Keratinocyte (primary cell): Measurements from ENCODE around the gene GAB2. TPM values are rescaled to one million over a fixed set of nuclear protein-coding genes. Genes with fewer than 3 reads are reported as not detected.

Experiments
- DNase-seq: peaks from one replicate; pipeline ENCODE4 v3.0.0-alpha.2; 2011; ENCODE audit warnings: low read depth, missing footprints, low spot score
- FAIRE-seq: peaks from 2 replicates; lab custom pipeline; 2011; peaks lifted over from hg19 to GRCh38; lab: Jason Lieb, UNC
- H2AFZ ChIP-seq: 2 replicates; pipeline ENCODE4 v1.6.0; 2012; ENCODE audit warnings: low read length, control low read depth, inconsistent platforms; ENCODE audit not compliant: control insufficient read depth
- H3K27ac ChIP-seq: 2 replicates; pipeline ENCODE4 v1.5.1; 2011; ENCODE audit warnings: low read length; ENCODE audit not compliant: control insufficient read depth, insufficient read depth
- H3K27me3 ChIP-seq: 3 replicates; pipeline ENCODE4 v1.6.0; 2011; ENCODE audit warnings: low read length; ENCODE audit not compliant: control insufficient read depth, insufficient read depth; ENCODE audit errors: extremely low read depth
- H3K36me3 ChIP-seq, 2 experiments: 2 replicates in 1 of 2; 3 replicates in 1 of 2; pipeline ENCODE4 v1.5.1; 2011; ENCODE audit warnings: low read length in 2 of 2, mild to moderate bottlenecking in 1 of 2; ENCODE audit not compliant: control insufficient read depth in 2 of 2, insufficient read depth in 2 of 2; ENCODE audit errors: extremely low read depth in 1 of 2
- H3K4me1 ChIP-seq: 3 replicates; pipeline ENCODE4 v1.5.1; 2011; ENCODE audit warnings: low read length; ENCODE audit not compliant: control insufficient read depth, insufficient read depth; ENCODE audit errors: extremely low read depth
- H3K4me2 ChIP-seq: 3 replicates; pipeline ENCODE4 v1.6.0; 2011; ENCODE audit warnings: low read depth, low read length; ENCODE audit not compliant: control insufficient read depth, insufficient read depth; ENCODE audit errors: extremely low read depth
- H3K4me3 ChIP-seq, 3 experiments: fragments of 200-600 bp in 1 of 3; sonication (generic) in 1 of 3; 2 replicates in 2 of 3; 3 replicates in 1 of 3; pipeline ENCODE4 v1.5.1; 2011 to 2016; ENCODE audit warnings: low read length in 3 of 3, mild to moderate bottlenecking in 3 of 3, control low read depth in 2 of 3, inconsistent platforms in 1 of 3, low read depth in 1 of 3, mixed read lengths in 1 of 3, mixed run types in 1 of 3, moderate library complexity in 1 of 3; ENCODE audit not compliant: control insufficient read depth in 2 of 3, insufficient read depth in 2 of 3; ENCODE audit errors: extremely low read depth in 1 of 3
- H3K79me2 ChIP-seq: 2 replicates; pipeline ENCODE4 v1.6.0; 2012; ENCODE audit warnings: low read length; ENCODE audit not compliant: control insufficient read depth, insufficient read depth
- H3K9ac ChIP-seq: 3 replicates; pipeline ENCODE4 v1.6.0; 2011; ENCODE audit warnings: low read length; ENCODE audit not compliant: control insufficient read depth, insufficient read depth; ENCODE audit errors: extremely low read depth
- H3K9me1 ChIP-seq: 3 replicates; pipeline ENCODE4 v1.6.0; 2011; ENCODE audit warnings: low read length; ENCODE audit not compliant: control insufficient read depth, insufficient read depth; ENCODE audit errors: extremely low read depth
- H3K9me3 ChIP-seq: 2 replicates; pipeline ENCODE4 v1.5.1; 2012; ENCODE audit warnings: low read depth, low read length; ENCODE audit not compliant: control insufficient read depth
- H4K20me1 ChIP-seq: 3 replicates; pipeline ENCODE4 v1.6.0; 2011; ENCODE audit warnings: low read length; ENCODE audit not compliant: control insufficient read depth, insufficient read depth; ENCODE audit errors: extremely low read depth
- CTCF ChIP-seq, 3 experiments: IDR thresholded peaks in 1 of 3; conservative IDR thresholded peaks in 1 of 3; optimal IDR thresholded peaks in 1 of 3; 2 replicates in 2 of 3; 3 replicates in 1 of 3; pipeline versions ENCODE3 to v1.5.1; 2011; ENCODE audit warnings: low read length in 3 of 3, mild to moderate bottlenecking in 3 of 3, moderate library complexity in 2 of 3, control low read depth in 1 of 3, inconsistent platforms in 1 of 3; ENCODE audit not compliant: insufficient read depth in 2 of 3; ENCODE audit errors: extremely low read depth in 1 of 3
- EZH2 ChIP-seq: IDR thresholded peaks from one replicate; pipeline ENCODE4 v1.6.1; 2012; ENCODE audit warnings: inconsistent platforms, mild to moderate bottlenecking, low read length, moderate library complexity
- dilution Hi-C: fragments of 300-500 bp; cut with MboI; formaldehyde crosslinking; loops from one replicate; pipeline ENCODE4 v1.7.0; 2020; ENCODE audit warnings: low sequenced_read_pairs; ENCODE audit not compliant: extremely low pct_ligation_motif_present
- polyA plus RNA-seq, 5 experiments: library from polyadenylated mRNA; depleted of rRNA in 3 of 5; stranded (reverse) in 3 of 5; stranded (forward) in 1 of 5; unstranded in 1 of 5; fragments of >200 nt; gene quantifications; 1 replicate in 1 of 5; 2 replicates in 3 of 5; 3 replicates in 1 of 5; pipeline versions ENCODE4 v1.2.1 to v1.2.3, GENCODE V29; 2011 to 2012; ENCODE audit warnings: missing spikeins in 2 of 5, low read depth in 1 of 5, low replicate concordance in 1 of 5

Gene GAB2
- polyA plus RNA-seq, 1 donor (not counting 4 experiments of a cell fraction or from before 2014, with no cell fraction given) = 0.68 TPM

GRCh38 chr11:78343303-78343702, 74.3 kb downstream of the GAB2 start:
- no peak for TF ChIP-seq CTCF (optimal IDR thresholded peaks at IDR 0.05 in 1 of 3, IDR thresholded peaks at IDR 0.05 in 1 of 3, conservative IDR thresholded peaks at IDR 0.05 in 1 of 3; ENCODE audit: extremely low read depth in 1 of 3, insufficient read depth in 2 of 3, low read length in 3 of 3)
- TF ChIP-seq EZH2 = no peak
- Histone ChIP-seq H3K4me2 (no peak overlapping the region), H3K9ac (no peak overlapping the region), H3K4me3 (no peak overlapping the region), H3K27me3 (no peaks in the 10 kb centered on the region), H3K4me1 (no peaks in the 10 kb centered on the region), H3K9me1 (no peaks in the 10 kb centered on the region), H4K20me1 (no peaks in the 10 kb centered on the region), H2AFZ (no peak overlapping the region), H3K36me3 (no peaks in the 10 kb centered on the region), H3K9me3 (no peaks in the 10 kb centered on the region), H3K27ac (no peak overlapping the region), H3K79me2 (no peaks in the 10 kb centered on the region)
- no peak for DNase-seq
- dilution Hi-C loops = no loop called here
- FAIRE-seq = no peak

GRCh38 chr11:78341841-78342240, 75.8 kb downstream of the GAB2 start:
- TF ChIP-seq EZH2 (no peak), CTCF (optimal IDR thresholded peaks at IDR 0.05 in 1 of 3, IDR thresholded peaks at IDR 0.05 in 1 of 3, conservative IDR thresholded peaks at IDR 0.05 in 1 of 3; ENCODE audit: extremely low read depth in 1 of 3, insufficient read depth in 2 of 3, low read length in 3 of 3) (no peak)
- dilution Hi-C loops = no loop called here
- Histone ChIP-seq H3K9me3 (no peaks in the 10 kb centered on the region), H3K9me1 (no peaks in the 10 kb centered on the region), H3K9ac (no peak overlapping the region), H4K20me1 (no peaks in the 10 kb centered on the region), H3K36me3 (no peaks in the 10 kb centered on the region), H3K27ac (no peak overlapping the region), H3K4me2 (no peak overlapping the region), H3K4me3 (no peak overlapping the region), H2AFZ (no peak overlapping the region), H3K27me3 (no peaks in the 10 kb centered on the region), H3K79me2 (no peaks in the 10 kb centered on the region), H3K4me1 (no peaks in the 10 kb centered on the region)
- no peak for DNase-seq
- FAIRE-seq = no peak
